CD4-positive, alpha-beta T cell treated with Interleukin-6 at 100 ng/mL for 8 hours (primary cell): ENCODE measurements around the gene RNPS1.
"Not testable (repeated sequence)": the region's sequence is repeated elsewhere in the genome, so short reads cannot be mapped to it uniquely, and the experiment has no call there.

Experiments used
- DNase-seq: peaks from one replicate; pipeline ENCODE4 v3.0.0-alpha.2; 2020; ENCODE audit warnings: mixed read lengths, low spot score

Gene RNPS1

GRCh38 chr16:2257726-2258125, 10.2 kb downstream of the RNPS1 start:
- no peak for DNase-seq

DNA sequence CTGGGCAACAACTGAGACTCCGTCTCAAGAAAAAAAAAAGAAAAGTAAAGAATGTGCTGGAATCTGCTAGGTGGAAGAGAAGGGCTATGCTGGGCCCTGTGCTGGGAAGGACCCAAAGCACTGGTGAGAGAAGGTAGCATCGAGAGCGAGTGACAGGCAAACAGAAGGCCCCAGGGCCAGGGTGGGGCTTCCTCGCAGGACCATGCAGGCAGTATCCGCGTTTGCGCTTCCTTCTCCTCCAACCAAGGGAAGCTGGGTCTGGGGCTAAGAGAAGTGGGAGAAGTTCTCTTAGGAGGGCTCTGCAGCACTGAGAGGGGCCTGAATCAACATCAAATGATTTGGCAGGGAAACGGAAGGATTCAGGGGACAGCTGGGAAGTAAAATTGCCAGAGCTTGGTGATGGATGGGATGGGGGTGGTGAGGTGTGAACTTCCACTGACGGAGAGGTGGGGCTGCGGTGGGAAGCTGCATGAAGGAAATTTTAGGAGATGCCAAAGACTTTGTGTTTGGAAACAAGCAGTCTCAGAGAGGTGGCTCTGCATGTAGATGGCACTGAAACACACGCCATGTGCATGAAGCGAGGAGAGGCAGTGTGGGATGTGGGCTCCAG, 11.3 kb downstream of the RNPS1 start:
- no peak for DNase-seq

- no peak for DNase-seq
These were observed 14.6 kb downstream of the RNPS1 start for GRCh38 chr16:2253293-2253692.

GRCh38 chr16:2252806-2253148, 15.1 kb downstream of the RNPS1 start:
- DNase-seq: no peak

DNA sequence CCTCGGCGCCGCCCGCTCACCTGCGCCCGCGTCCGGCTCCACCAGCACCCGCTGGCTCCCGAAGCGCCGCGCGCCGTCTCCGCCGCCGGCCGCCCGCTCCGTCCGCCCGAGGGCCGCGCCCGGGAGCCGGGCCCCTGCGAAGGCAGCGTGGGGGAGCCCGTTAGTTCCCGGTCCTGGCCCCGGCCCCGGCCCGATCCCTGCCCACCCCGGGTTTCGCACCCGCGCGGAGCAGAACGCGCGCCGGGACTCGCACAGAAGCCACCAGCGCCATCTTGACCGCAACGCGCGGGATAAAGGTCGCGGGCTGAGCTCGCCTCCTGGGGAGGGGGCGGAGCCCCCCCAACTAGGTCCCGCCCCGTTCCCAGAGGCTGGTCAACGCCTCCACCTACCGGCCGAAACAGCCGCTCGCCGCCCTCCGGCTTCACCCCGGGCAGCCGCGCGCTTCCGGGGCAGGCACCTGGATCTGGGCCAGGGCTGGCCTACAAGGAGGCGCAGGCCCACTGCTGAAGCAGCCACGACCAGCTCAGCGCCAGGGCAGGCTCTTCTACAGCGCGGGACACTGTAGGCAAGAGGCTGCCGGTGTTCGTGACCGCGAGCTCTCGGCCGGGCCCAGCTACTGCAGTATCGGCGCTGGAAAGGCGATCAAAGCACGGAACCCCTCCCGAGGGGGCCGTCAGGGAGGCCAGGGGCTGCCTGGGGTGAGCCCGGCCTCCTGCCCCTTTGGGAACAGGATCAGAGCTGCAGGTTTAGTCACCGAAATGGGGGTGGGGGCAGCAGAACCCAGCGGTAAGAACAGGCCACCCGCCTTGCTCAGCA, 16.4 kb downstream of the RNPS1 start, which contains the start of gene ECI1:
Gene ECI1 (minus strand): TSS at position 292 of the 816 bp plus-strand sequence. CDS start 21 bp downstream, at position 271.
- peak; percentile 83 for DNase-seq

GRCh38 chr16:2250652-2251295, 17.2 kb downstream of the RNPS1 start:
- no peak for DNase-seq

DNA sequence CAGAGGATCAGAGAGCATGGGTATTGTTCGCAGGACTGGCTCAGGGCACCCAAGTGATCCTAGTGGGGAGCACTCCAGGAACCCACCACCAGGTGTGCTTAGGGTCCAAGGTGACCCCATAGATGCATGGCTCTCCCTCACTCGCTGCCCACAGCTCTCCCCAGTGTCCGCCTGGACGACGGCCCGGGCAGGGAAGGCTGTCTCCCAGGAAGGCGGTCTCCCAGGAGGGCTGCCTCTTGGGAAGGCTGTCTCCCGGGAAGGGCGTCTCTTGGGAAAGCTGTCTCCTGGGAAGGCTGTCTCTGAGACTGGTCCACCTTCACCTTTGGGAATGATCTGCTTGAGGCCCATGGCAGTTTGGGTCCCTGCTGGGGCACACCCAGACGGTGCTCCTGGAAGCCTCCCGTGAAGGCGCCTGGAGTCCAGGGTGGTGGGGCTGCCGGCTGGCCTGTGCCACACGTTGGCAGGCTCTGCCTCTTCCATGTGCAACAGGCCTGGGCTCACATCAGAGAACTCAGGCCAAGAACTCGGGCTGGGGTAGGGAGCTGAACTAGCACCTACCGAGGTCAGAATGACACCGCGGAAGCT, 21.5 kb downstream of the RNPS1 start:
- DNase-seq: no peak

DNA sequence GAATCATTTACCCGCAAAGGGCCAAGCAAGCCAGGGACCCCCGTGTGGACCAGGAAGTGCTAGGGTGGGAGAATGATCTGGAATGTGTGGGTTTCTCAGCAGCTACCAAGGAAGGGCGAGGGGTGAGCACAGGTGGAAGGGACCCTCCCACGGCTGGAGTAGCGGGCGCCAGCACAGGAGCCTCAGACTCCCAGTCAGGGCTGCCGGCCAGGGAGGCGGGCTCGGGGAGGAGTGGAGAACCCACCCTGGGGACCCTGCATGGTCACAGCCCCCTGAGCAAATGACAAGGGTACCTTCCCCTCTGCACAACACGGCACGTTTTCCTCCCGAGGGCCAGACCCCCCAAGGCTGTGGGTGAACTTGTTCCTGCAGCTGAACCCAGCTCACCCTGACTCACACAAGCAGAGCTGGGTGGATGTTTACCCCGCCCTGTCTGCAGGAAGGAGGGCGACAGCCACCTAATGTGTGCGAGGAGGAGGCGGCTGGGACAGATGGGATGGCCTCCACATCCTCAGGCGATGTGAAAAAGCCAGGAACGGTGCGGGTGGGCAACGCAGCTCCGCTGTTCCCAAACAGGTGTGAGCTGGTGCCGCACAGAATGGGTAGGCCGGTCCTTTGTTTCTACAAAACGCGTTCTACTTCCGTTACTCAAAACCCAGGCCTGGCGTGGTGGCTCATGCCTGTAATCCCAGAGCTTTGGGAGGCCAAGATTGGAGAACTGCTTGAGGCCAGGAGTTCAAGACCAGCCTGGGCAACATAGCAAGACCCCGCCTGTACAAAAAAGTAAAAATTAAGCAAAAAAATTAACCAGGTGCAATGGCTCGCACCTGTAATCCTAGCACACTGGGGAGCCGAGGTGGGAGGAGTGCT, 22.8 kb downstream of the RNPS1 start:
- no peak for DNase-seq

GRCh38 chr16:2244301-2244700, 23.6 kb downstream of the RNPS1 start:
- DNase-seq: no peak

- DNase-seq: no peak
These were observed 24.1 kb downstream of the RNPS1 start for GRCh38 chr16:2243781-2244180.

- DNase-seq: no peak
These were observed 24.8 kb downstream of the RNPS1 start for GRCh38 chr16:2243031-2243528.

DNA sequence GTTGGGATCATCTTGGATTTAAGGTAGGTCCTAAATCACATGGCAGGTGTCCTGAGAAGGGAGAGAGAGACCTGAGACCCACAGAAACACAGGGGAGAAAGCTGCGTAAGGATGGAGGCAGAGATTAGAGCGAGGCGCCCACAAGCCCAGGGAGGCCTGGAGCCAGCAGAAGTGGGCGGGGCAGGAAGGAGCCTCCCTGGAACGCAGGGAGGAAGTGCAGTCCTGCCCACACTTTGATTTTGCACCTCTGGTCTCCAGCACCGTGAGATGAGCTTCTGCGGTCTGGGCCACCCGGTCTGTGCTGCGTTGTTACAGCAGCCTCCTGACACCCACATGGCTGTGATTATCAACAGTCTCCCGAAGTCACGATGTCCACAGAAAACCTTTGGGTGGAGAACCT, 25.3 kb downstream of the RNPS1 start:
- no peak for DNase-seq

GRCh38 chr16:2240331-2240730, 27.6 kb downstream of the RNPS1 start:
- not testable (repeated sequence) for DNase-seq

DNA sequence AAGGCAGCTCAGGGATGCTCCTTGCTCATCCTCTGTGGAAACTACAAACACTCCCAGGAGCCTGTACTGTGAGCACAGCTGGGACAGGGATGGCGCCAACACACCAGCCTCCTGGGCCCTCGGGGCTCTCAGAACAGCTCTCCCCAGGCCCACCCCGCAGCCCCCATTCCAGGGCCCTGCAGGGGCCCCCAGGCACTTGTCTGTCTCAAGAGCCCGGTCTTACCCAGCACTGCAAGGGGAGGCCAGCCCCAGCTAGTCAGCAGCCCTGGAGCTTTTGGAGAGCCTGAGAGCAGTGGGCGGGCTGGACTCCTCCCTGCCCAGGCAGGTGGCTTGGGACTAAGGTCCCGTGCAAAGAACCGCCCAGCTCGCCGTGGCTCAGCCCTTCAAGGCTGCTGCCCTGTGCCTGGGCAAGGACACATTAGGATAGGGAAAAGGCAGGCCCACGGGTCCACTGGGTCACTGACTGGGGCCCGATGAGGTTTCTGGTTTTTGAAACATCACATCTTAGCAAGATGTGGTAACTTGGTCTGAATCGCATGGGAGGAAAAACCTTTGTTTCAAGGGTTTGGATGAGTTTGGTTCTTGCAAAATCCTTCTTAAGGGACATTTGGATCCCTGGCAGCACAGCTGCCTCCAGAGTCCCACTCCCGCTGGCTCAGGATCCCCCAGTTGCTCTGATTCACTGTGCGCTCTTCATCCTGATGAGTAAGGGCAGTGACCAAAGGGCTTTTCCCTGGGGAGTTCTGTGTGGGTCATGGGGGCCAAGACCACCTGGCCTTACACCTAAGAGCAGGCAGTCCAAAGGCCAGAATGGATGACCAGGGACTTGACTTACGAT, 28.9 kb downstream of the RNPS1 start:
- DNase-seq: no peak

DNA sequence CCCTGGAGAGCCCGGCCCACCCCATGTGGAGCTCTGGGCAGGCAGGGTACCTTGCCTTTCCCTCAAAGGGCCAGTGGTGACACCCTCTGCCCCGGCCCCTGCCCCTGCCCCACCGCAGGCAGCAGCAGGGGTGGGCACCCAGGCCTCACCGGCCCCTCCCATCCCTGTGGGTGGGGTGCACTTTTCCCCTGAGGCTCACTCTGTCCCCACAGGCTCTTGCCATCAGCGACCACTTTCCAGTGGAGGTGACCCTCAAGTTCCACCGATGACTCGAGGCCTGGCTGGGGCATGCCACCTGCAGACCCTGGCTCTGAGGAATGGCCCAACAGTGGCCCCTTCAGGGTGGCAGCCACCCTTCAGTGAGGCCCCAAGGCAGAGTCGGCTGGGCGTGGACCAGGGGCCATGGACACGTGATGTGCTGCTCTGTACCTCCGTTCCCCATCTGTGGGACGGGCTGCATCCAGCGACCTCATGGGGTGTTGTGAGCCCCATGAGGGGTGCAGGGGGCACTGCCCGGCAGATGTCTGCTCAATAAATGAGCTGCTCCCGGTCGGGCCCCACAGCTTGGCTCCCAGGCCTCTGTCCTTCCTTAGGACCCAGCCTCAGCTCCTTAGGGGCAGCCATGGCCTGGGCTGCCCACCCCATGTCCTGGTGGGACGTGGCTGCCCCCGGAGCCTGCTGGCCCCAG, 29.6 kb downstream of the RNPS1 start:
- no peak for DNase-seq

DNA sequence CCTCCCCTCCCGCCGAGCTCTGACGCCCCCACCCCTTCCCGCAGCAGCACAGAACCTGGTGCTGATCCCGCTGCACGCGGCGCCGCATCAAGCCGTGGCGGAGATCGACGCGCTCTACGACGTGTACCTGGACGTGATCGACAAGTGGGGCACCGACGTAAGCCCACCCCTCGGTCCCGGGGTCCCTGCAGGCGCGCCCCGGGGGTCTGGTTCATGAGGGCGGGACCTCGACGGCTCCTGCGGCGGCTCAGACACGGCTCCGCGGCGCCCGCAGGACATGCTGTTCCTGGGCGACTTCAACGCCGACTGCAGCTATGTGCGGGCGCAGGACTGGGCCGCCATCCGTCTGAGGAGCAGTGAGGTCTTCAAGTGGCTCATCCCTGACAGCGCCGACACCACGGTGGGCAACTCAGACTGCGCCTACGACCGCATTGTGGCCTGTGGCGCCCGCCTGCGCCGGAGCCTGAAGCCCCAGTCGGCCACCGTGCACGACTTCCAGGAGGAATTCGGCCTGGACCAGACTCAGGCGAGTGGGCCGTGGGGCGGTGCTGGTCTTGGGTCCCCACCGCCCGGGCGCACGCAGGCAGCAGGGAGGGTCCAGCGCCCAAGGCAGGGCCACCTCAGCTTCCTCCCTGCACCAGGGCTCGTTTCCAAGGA, 30.3 kb downstream of the RNPS1 start:
- DNase-seq: no peak

- no peak for DNase-seq
These were observed 30.8 kb downstream of the RNPS1 start for GRCh38 chr16:2237102-2237482.

GRCh38 chr16:2236337-2237101, 31.4 kb downstream of the RNPS1 start, which contains the start of gene DNASE1L2:
DNASE1L2 (plus strand) TSS chr16:2236444; CDS start chr16:2236817, 373 bp downstream.
- no peak for DNase-seq
